Urinary bladder (tissue), 4 donors: ENCODE measurements around the gene LUC7L3. TPM values are rescaled to one million over a fixed set of nuclear protein-coding genes. Genes with fewer than 3 reads are reported as not detected.

Experiments
- DNase-seq: peaks from one replicate; pipeline ENCODE4 v3.0.0-alpha.2; 2015; ENCODE audit errors: extremely low spot score
- H3K27ac ChIP-seq: one replicate; pipeline ENCODE4 v1.5.1; 2013; ENCODE audit warnings: low read depth, mild to moderate bottlenecking, moderate library complexity
- H3K36me3 ChIP-seq: one replicate; pipeline ENCODE4 v1.6.1; 2013; ENCODE audit warnings: mild to moderate bottlenecking, moderate library complexity; ENCODE audit not compliant: insufficient read depth
- H3K4me1 ChIP-seq: one replicate; pipeline ENCODE4 v1.6.1; 2013; ENCODE audit warnings: mild to moderate bottlenecking, moderate library complexity; ENCODE audit not compliant: insufficient read depth
- H3K4me3 ChIP-seq: one replicate; pipeline ENCODE4 v1.5.1; 2013; ENCODE audit warnings: low read depth, low read length
- WGBS: extraction: QIAGEN DNeasy Blood & Tissue Kit; methylation state at CpG from one replicate; pipeline ENCODE4 v1.1.7; 2013; 5-methylcytosine and 5-hydroxymethylcytosine counted together
- polyA plus RNA-seq: library from polyadenylated mRNA; stranded (reverse); fragments of 200-250 nt; gene quantifications from one replicate; pipeline ENCODE4 v1.2.3, GENCODE V29; 2013
- total RNA-seq: library from RNA; depleted of rRNA; stranded (reverse); fragments of >200 nt; gene quantifications from one replicate; pipeline ENCODE4 v1.2.3, GENCODE V29; 2014
- donor health status: healthy with polysubstance abuse.
- donor health status: healthy.

Gene LUC7L3
- total and polyA plus RNA-seq, 2 donors: 69.7 to 129 TPM

- no peak overlapping the region for H3K4me3 ChIP-seq
- no peak overlapping the region for H3K27ac ChIP-seq
- no peaks in the 10 kb centered on the region for H3K36me3 ChIP-seq
- no peak for DNase-seq
- peaks cover 1% of the 10 kb centered on the region for H3K4me1 ChIP-seq
- WGBS: 74% methylated on average over 9 of the region's 9 CpGs
Measured at GRCh38 chr17:50690887-50691549, 28.4 kb upstream of the LUC7L3 start.

GRCh38 chr17:50691550-50692447 is 27.6 kb upstream of the LUC7L3 start:
- Histone ChIP-seq H3K36me3 (peaks cover 3% of the 10 kb centered on the region), H3K4me3 (no peak overlapping the region), H3K4me1 (peaks cover 1% of the 10 kb centered on the region), H3K27ac (no peak overlapping the region)
- 76% methylated on average over 6 of the region's 6 CpGs for WGBS
- DNase-seq: no peak

- WGBS: 49% methylated on average over 6 of the region's 6 CpGs
- no peak overlapping the region for H3K4me3 ChIP-seq
- peaks cover 1% of the 10 kb centered on the region for H3K4me1 ChIP-seq
- no peak overlapping the region for H3K27ac ChIP-seq
- H3K36me3 ChIP-seq: peaks cover 8% of the 10 kb centered on the region
- no peak for DNase-seq
Measured at GRCh38 chr17:50692448-50693035, 26.9 kb upstream of the LUC7L3 start.

GRCh38 chr17:50693036-50693682 is 26.2 kb upstream of the LUC7L3 start:
- peaks cover 8% of the 10 kb centered on the region for H3K36me3 ChIP-seq
- DNase-seq: no peak
- H3K4me1 ChIP-seq: peaks cover 1% of the 10 kb centered on the region
- H3K27ac ChIP-seq: no peak overlapping the region
- WGBS: 40% methylated on average over 5 of the region's 5 CpGs
- H3K4me3 ChIP-seq: no peak overlapping the region

- peaks cover 8% of the 10 kb centered on the region for H3K36me3 ChIP-seq
- 86% methylated on average over 3 of the region's 3 CpGs for WGBS
- H3K4me1 ChIP-seq: peaks cover 1% of the 10 kb centered on the region
- H3K4me3 ChIP-seq: no peak overlapping the region
- no peak for DNase-seq
- H3K27ac ChIP-seq: no peak overlapping the region
Measured at GRCh38 chr17:50696365-50696879, 23.0 kb upstream of the LUC7L3 start.

GRCh38 chr17:50697062-50697461 is 22.3 kb upstream of the LUC7L3 start:
- 82% methylated on average over 3 of the region's 3 CpGs for WGBS
- Histone ChIP-seq H3K4me3 (no peak overlapping the region), H3K36me3 (peaks cover 8% of the 10 kb centered on the region), H3K27ac (no peak overlapping the region), H3K4me1 (peaks cover 1% of the 10 kb centered on the region)
- DNase-seq: no peak

- no peak for DNase-seq
- 60% methylated on average over 3 of the region's 3 CpGs for WGBS
- Histone ChIP-seq H3K4me1 (peaks cover 3% of the 10 kb centered on the region), H3K36me3 (peaks cover 8% of the 10 kb centered on the region), H3K4me3 (no peak overlapping the region), H3K27ac (peak overlapping the region; percentile 25)
Measured at GRCh38 chr17:50697663-50698272, 21.6 kb upstream of the LUC7L3 start.

- no peak overlapping the region for H3K4me3 ChIP-seq
- H3K27ac ChIP-seq: peak overlapping the region; percentile 59
- peaks cover 1% of the 10 kb centered on the region for H3K4me1 ChIP-seq
- no peak for DNase-seq
- WGBS: 80% methylated on average over 7 of the region's 7 CpGs
- H3K36me3 ChIP-seq: peaks cover 8% of the 10 kb centered on the region
Measured at GRCh38 chr17:50699410-50699809, 20.0 kb upstream of the LUC7L3 start.

- H3K27ac ChIP-seq: no peak overlapping the region
- H3K4me1 ChIP-seq: peaks cover 1% of the 10 kb centered on the region
- WGBS: 84% methylated on average over 3 of the region's 3 CpGs
- no peaks in the 10 kb centered on the region for H3K36me3 ChIP-seq
- no peak for DNase-seq
- no peak overlapping the region for H3K4me3 ChIP-seq
Measured at GRCh38 chr17:50703162-50703561, 16.2 kb upstream of the LUC7L3 start.

GRCh38 chr17:50707289-50708049 is 11.9 kb upstream of the LUC7L3 start, which contains the start of gene ANKRD40:
Gene ANKRD40 (minus strand): TSS chr17:50707914. CDS start chr17:50707654, 260 bp downstream.
- peak within 1 kb of the TSS; percentile 98 for H3K27ac ChIP-seq
- H3K4me3 ChIP-seq: peak within 1 kb of the TSS; percentile 78
- peaks cover 6% of the 10 kb centered on the region for H3K4me1 ChIP-seq
- WGBS: under 1% methylated on average over 74 of the region's 74 CpGs
- no peaks in the 10 kb centered on the region for H3K36me3 ChIP-seq
- DNase-seq: peak; percentile 90

GRCh38 chr17:50708050-50709000 is 11.1 kb upstream of the LUC7L3 start:
- peak overlapping the region; percentile 30 for H3K4me3 ChIP-seq
- 3% methylated on average over 6 of the region's 6 CpGs for WGBS
- H3K4me1 ChIP-seq: peaks cover 5% of the 10 kb centered on the region
- H3K36me3 ChIP-seq: no peaks in the 10 kb centered on the region
- H3K27ac ChIP-seq: peak overlapping the region; percentile 97
- no peak for DNase-seq
